ENCODE results near the gene PIK3C2B. TPM values are rescaled to one million over a fixed set of nuclear protein-coding genes. Genes with fewer than 3 reads are reported as not detected.

The PIK3C2B gene
- total and polyA plus RNA-seq, 4 donors: 2.8 to 14.9 (median 5.4) TPM

GRCh38 chr1:204465546-204466415 is 28.8 kb downstream of the PIK3C2B start:
- no peak overlapping the region for H3K9ac ChIP-seq (ENCODE audit: low read depth in 1 of 2, low read length in 2 of 2)
- WGBS: 71% methylated on average over 17 of the region's 17 CpGs
- no peaks in the 10 kb centered on the region for H3K9me3 ChIP-seq (ENCODE audit: control insufficient read depth in 4 of 4, low read length in 3 of 4)
- H3K4me1 ChIP-seq (ENCODE audit: control insufficient read depth in 4 of 4, insufficient read depth in 4 of 4, low read length in 3 of 4): peaks cover 0 to 5% (median 2%) of the 10 kb centered on the region in 4 donors
- H3K4me3 ChIP-seq (ENCODE audit: low read depth in 1 of 3, low read length in 3 of 3): no peak overlapping the region
- no peak for DNase-seq (ENCODE audit: low spot score)
- TF ChIP-seq EGR1 (IDR thresholded peaks at IDR 0.05; ENCODE audit: low read depth in 2 of 2) (no peak), YY1 (IDR thresholded peaks at IDR 0.05) (no peak), TAF1 (conservative IDR thresholded peaks at IDR 0.05) (no peak), HNF4G (IDR thresholded peaks at IDR 0.05) (no peak), FOXA2 (IDR thresholded peaks at IDR 0.05) (no peak), NR2F2 (IDR thresholded peaks at IDR 0.05) (peak; percentile 17), GABPA (IDR thresholded peaks at IDR 0.05 in 1 of 2, conservative IDR thresholded peaks at IDR 0.05 in 1 of 2) (no peak), FOXA1 (IDR thresholded peaks at IDR 0.05) (no peak)
- peak overlapping the region; percentile 37 to 48 for H3K27ac ChIP-seq (ENCODE audit: low read depth in 1 of 2, low read length in 2 of 2)
- H3K27me3 ChIP-seq (ENCODE audit: control insufficient read depth in 4 of 4, insufficient read depth in 4 of 4, low read length in 3 of 4): no peaks in the 10 kb centered on the region
- peaks cover 0 to 6% (median 3%) of the 10 kb centered on the region in 4 donors for H3K36me3 ChIP-seq (ENCODE audit: control insufficient read depth in 4 of 4, insufficient read depth in 3 of 4, low read depth in 1 of 4, low read length in 3 of 4)

GRCh38 chr1:204464701-204465100 is 29.9 kb downstream of the PIK3C2B start:
- TF ChIP-seq RAD21 (IDR thresholded peaks at IDR 0.05) (no peak), MAX (IDR thresholded peaks at IDR 0.05) (no peak), JUND (IDR thresholded peaks at IDR 0.05) (no peak), NR2F2 (IDR thresholded peaks at IDR 0.05) (peak; percentile 82), RXRA (IDR thresholded peaks at IDR 0.05) (peak in 1 of 2 donors; percentile 19), YY1 (IDR thresholded peaks at IDR 0.05) (peak; percentile 27), SP1 (IDR thresholded peaks at IDR 0.05) (peak; percentile 21)
- H3K9me3 ChIP-seq (ENCODE audit: control insufficient read depth in 4 of 4, low read length in 3 of 4): no peaks in the 10 kb centered on the region
- H3K36me3 ChIP-seq (ENCODE audit: control insufficient read depth in 4 of 4, insufficient read depth in 3 of 4, low read depth in 1 of 4, low read length in 3 of 4): peaks cover 2 to 7% (median 5%) of the 10 kb centered on the region in 4 donors
- WGBS: 73% methylated on average over 1 of the region's 1 CpG
- no peak overlapping the region for H3K9ac ChIP-seq (ENCODE audit: low read depth in 1 of 2, low read length in 2 of 2)
- peaks cover 0 to 5% (median 2%) of the 10 kb centered on the region in 4 donors for H3K4me1 ChIP-seq (ENCODE audit: control insufficient read depth in 4 of 4, insufficient read depth in 4 of 4, low read length in 3 of 4)
- H3K4me3 ChIP-seq (ENCODE audit: low read depth in 1 of 3, low read length in 3 of 3): no peak overlapping the region
- peak overlapping the region; percentile 8 to 51 for H3K27ac ChIP-seq (ENCODE audit: low read depth in 1 of 2, low read length in 2 of 2)
- H3K27me3 ChIP-seq (ENCODE audit: control insufficient read depth in 4 of 4, insufficient read depth in 4 of 4, low read length in 3 of 4): no peaks in the 10 kb centered on the region
- DNase-seq (ENCODE audit: low spot score): no peak

GRCh38 chr1:204464187-204464631 is 30.4 kb downstream of the PIK3C2B start:
- Histone ChIP-seq H3K9ac (ENCODE audit: low read depth in 1 of 2, low read length in 2 of 2) (no peak overlapping the region), H3K36me3 (ENCODE audit: control insufficient read depth in 4 of 4, insufficient read depth in 3 of 4, low read depth in 1 of 4, low read length in 3 of 4) (peaks cover 2 to 12% (median 8%) of the 10 kb centered on the region in 4 donors), H3K4me3 (ENCODE audit: low read depth in 1 of 3, low read length in 3 of 3) (no peak overlapping the region), H3K27me3 (ENCODE audit: control insufficient read depth in 4 of 4, insufficient read depth in 4 of 4, low read length in 3 of 4) (no peaks in the 10 kb centered on the region), H3K9me3 (ENCODE audit: control insufficient read depth in 4 of 4, low read length in 3 of 4) (no peaks in the 10 kb centered on the region), H3K27ac (ENCODE audit: low read depth in 1 of 2, low read length in 2 of 2) (peak overlapping the region; percentile 8 to 51), H3K4me1 (ENCODE audit: control insufficient read depth in 4 of 4, insufficient read depth in 4 of 4, low read length in 3 of 4) (peaks cover 0 to 5% (median 2%) of the 10 kb centered on the region in 4 donors)
- TF ChIP-seq ATF3 (IDR thresholded peaks at IDR 0.05) (no peak), RXRA (IDR thresholded peaks at IDR 0.05) (no peak), MAX (IDR thresholded peaks at IDR 0.05) (no peak), JUND (IDR thresholded peaks at IDR 0.05) (no peak), HNF4A (conservative IDR thresholded peaks at IDR 0.05) (no peak), REST (IDR thresholded peaks at IDR 0.05) (no peak), CTCF (IDR thresholded peaks at IDR 0.05; ENCODE audit: low read depth, low read length, missing input control) (no peak), EGR1 (IDR thresholded peaks at IDR 0.05; ENCODE audit: low read depth in 2 of 2) (no peak), FOXA1 (IDR thresholded peaks at IDR 0.05) (no peak), HNF4G (IDR thresholded peaks at IDR 0.05) (no peak)
- 73% methylated on average over 3 of the region's 3 CpGs for WGBS
- no peak for DNase-seq (ENCODE audit: low spot score)
